HUES64 (cell line): ENCODE results near the gene IMMP2L.

Experiments
- H3K27ac ChIP-seq: 2 replicates; pipeline ENCODE4 v1.7.0; 2013; ENCODE audit warnings: low read depth, low read length, inconsistent platforms
- H3K27me3 ChIP-seq: 2 replicates; pipeline ENCODE4 v1.6.1; 2013; ENCODE audit warnings: mild to moderate bottlenecking, low read length; ENCODE audit not compliant: insufficient read depth
- H3K36me3 ChIP-seq: 2 replicates; pipeline ENCODE4 v1.6.1; 2013; ENCODE audit warnings: mild to moderate bottlenecking, low read length; ENCODE audit not compliant: insufficient read depth
- H3K4me1 ChIP-seq: 2 replicates; pipeline ENCODE4 v1.6.1; 2013; ENCODE audit warnings: mild to moderate bottlenecking, low read length, moderate library complexity; ENCODE audit not compliant: insufficient read depth
- H3K4me3 ChIP-seq: 2 replicates; pipeline ENCODE4 v1.5.1; 2013; ENCODE audit warnings: mild to moderate bottlenecking, low read length, moderate library complexity
- H3K9ac ChIP-seq: 2 replicates; pipeline ENCODE4 v1.6.1; 2013; ENCODE audit warnings: mild to moderate bottlenecking, low read depth, low read length
- H3K9me3 ChIP-seq: 2 replicates; pipeline ENCODE4 v1.6.1; 2013; ENCODE audit warnings: low read depth, low read length; ENCODE audit not compliant: insufficient read depth
- WGBS: fragments of 150-250, 120-280 bp; methylation state at CpG from one replicate; pipeline ENCODE4 v1.1.7; 2013; ENCODE audit warnings: missing lambda C conversion rate; 5-methylcytosine and 5-hydroxymethylcytosine counted together

The IMMP2L gene

GRCh38 chr7:111115966-111116365 is 446.3 kb downstream of the IMMP2L start:
- H3K36me3 ChIP-seq: no peaks in the 10 kb centered on the region
- no peaks in the 10 kb centered on the region for H3K27me3 ChIP-seq
- H3K4me1 ChIP-seq: peaks cover 5% of the 10 kb centered on the region
- no peak overlapping the region for H3K27ac ChIP-seq
- H3K9me3 ChIP-seq: no peaks in the 10 kb centered on the region
- H3K9ac ChIP-seq: no peak overlapping the region
- WGBS: 100% methylated on average over 2 of the region's 2 CpGs
- H3K4me3 ChIP-seq: no peak overlapping the region

GRCh38 chr7:111113263-111114017 is 448.9 kb downstream of the IMMP2L start:
- no peaks in the 10 kb centered on the region for H3K9me3 ChIP-seq
- no peak overlapping the region for H3K9ac ChIP-seq
- peaks cover 5% of the 10 kb centered on the region; the same call in 1 of the 2 replicates for H3K4me1 ChIP-seq
- no peaks in the 10 kb centered on the region for H3K27me3 ChIP-seq
- no CpG with 5 or more reads among the region's 1 CpG for WGBS
- H3K4me3 ChIP-seq: no peak overlapping the region
- H3K27ac ChIP-seq: no peak overlapping the region
- no peaks in the 10 kb centered on the region for H3K36me3 ChIP-seq

- H3K4me1 ChIP-seq: peaks cover 5% of the 10 kb centered on the region; the same call in 1 of the 2 replicates
- no peaks in the 10 kb centered on the region for H3K27me3 ChIP-seq
- 95% methylated on average over 2 of the region's 2 CpGs for whole genome bisulfite sequencing
- no peaks in the 10 kb centered on the region for H3K9me3 ChIP-seq
- no peak overlapping the region for H3K9ac ChIP-seq
- H3K27ac ChIP-seq: no peak overlapping the region
- H3K36me3 ChIP-seq: no peaks in the 10 kb centered on the region
- H3K4me3 ChIP-seq: no peak overlapping the region
Observed at GRCh38 chr7:111112439-111112838, 449.9 kb downstream of the IMMP2L start.

- no CpG with 5 or more reads among the region's 3 CpGs for WGBS
- no peak overlapping the region for H3K4me3 ChIP-seq
- H3K9ac ChIP-seq: no peak overlapping the region
- no peaks in the 10 kb centered on the region for H3K9me3 ChIP-seq
- H3K4me1 ChIP-seq: peaks cover 25% of the 10 kb centered on the region
- no peaks in the 10 kb centered on the region for H3K27me3 ChIP-seq
- H3K27ac ChIP-seq: no peak overlapping the region
- H3K36me3 ChIP-seq: no peaks in the 10 kb centered on the region
Observed at GRCh38 chr7:111108496-111108895, 453.8 kb downstream of the IMMP2L start.

- H3K4me1 ChIP-seq: peaks cover 25% of the 10 kb centered on the region
- 83% methylated on average over 1 of the region's 1 CpG for WGBS
- no peaks in the 10 kb centered on the region for H3K36me3 ChIP-seq
- no peak overlapping the region for H3K9ac ChIP-seq
- no peaks in the 10 kb centered on the region for H3K27me3 ChIP-seq
- no peaks in the 10 kb centered on the region for H3K9me3 ChIP-seq
- no peak overlapping the region for H3K27ac ChIP-seq
- H3K4me3 ChIP-seq: no peak overlapping the region
Observed at GRCh38 chr7:111108000-111108399, 454.3 kb downstream of the IMMP2L start.

GRCh38 chr7:111107579-111107978 is 454.7 kb downstream of the IMMP2L start:
- H3K36me3 ChIP-seq: no peaks in the 10 kb centered on the region
- H3K9ac ChIP-seq: no peak overlapping the region
- WGBS: 100% methylated on average over 1 of the region's 1 CpG

GRCh38 chr7:111105269-111105668 is 457.0 kb downstream of the IMMP2L start:
- Histone ChIP-seq H3K27ac (no peak overlapping the region), H3K4me3 (no peak overlapping the region), H3K9ac (no peak overlapping the region), H3K27me3 (no peaks in the 10 kb centered on the region), H3K36me3 (no peaks in the 10 kb centered on the region), H3K9me3 (no peaks in the 10 kb centered on the region), H3K4me1 (peaks cover 25% of the 10 kb centered on the region)
- WGBS: 84% methylated on average over 3 of the region's 3 CpGs

More at GRCh38 chr7:111107579-111107978, 454.7 kb downstream of the IMMP2L start:
- Histone ChIP-seq H3K4me1 (peaks cover 25% of the 10 kb centered on the region), H3K27ac (no peak overlapping the region), H3K9me3 (no peaks in the 10 kb centered on the region), H3K4me3 (no peak overlapping the region), H3K27me3 (no peaks in the 10 kb centered on the region)

- no peaks in the 10 kb centered on the region for H3K9me3 ChIP-seq
- H3K36me3 ChIP-seq: no peaks in the 10 kb centered on the region
- H3K9ac ChIP-seq: no peak overlapping the region
- no peak overlapping the region for H3K27ac ChIP-seq
- no peak overlapping the region for H3K4me3 ChIP-seq
- peaks cover 25% of the 10 kb centered on the region for H3K4me1 ChIP-seq
- no peaks in the 10 kb centered on the region for H3K27me3 ChIP-seq
- 86% methylated on average over 2 of the region's 3 CpGs for WGBS
Observed at GRCh38 chr7:111104710-111105109, 457.6 kb downstream of the IMMP2L start.

- Histone ChIP-seq H3K4me3 (no peak overlapping the region), H3K27me3 (no peaks in the 10 kb centered on the region), H3K27ac (no peak overlapping the region), H3K4me1 (peaks cover 25% of the 10 kb centered on the region), H3K36me3 (no peaks in the 10 kb centered on the region), H3K9ac (no peak overlapping the region), H3K9me3 (no peaks in the 10 kb centered on the region)
- WGBS: 95% methylated on average over 3 of the region's 4 CpGs
Observed at GRCh38 chr7:111103678-111104274, 458.5 kb downstream of the IMMP2L start.

GRCh38 chr7:111103136-111103535 is 459.2 kb downstream of the IMMP2L start:
- WGBS: 100% methylated on average over 4 of the region's 4 CpGs
- Histone ChIP-seq H3K9ac (no peak overlapping the region), H3K27ac (no peak overlapping the region), H3K36me3 (no peaks in the 10 kb centered on the region), H3K9me3 (no peaks in the 10 kb centered on the region), H3K4me3 (no peak overlapping the region), H3K27me3 (no peaks in the 10 kb centered on the region), H3K4me1 (peaks cover 29% of the 10 kb centered on the region)

GRCh38 chr7:111101856-111102646 is 460.2 kb downstream of the IMMP2L start:
- Histone ChIP-seq H3K27me3 (no peaks in the 10 kb centered on the region), H3K36me3 (no peaks in the 10 kb centered on the region)

More at GRCh38 chr7:111101856-111102646, 460.2 kb downstream of the IMMP2L start:
- Histone ChIP-seq H3K9me3 (no peaks in the 10 kb centered on the region), H3K4me1 (peaks cover 40% of the 10 kb centered on the region), H3K9ac (no peak overlapping the region), H3K27ac (no peak overlapping the region), H3K4me3 (no peak overlapping the region)
- 100% methylated on average over 1 of the region's 1 CpG for WGBS
